ENCODE measurements around the gene ASGR1.
A peak's percentile ranks its signal among the peaks of the same experiment; 100 is the strongest.

ASGR1 gene

DNA sequence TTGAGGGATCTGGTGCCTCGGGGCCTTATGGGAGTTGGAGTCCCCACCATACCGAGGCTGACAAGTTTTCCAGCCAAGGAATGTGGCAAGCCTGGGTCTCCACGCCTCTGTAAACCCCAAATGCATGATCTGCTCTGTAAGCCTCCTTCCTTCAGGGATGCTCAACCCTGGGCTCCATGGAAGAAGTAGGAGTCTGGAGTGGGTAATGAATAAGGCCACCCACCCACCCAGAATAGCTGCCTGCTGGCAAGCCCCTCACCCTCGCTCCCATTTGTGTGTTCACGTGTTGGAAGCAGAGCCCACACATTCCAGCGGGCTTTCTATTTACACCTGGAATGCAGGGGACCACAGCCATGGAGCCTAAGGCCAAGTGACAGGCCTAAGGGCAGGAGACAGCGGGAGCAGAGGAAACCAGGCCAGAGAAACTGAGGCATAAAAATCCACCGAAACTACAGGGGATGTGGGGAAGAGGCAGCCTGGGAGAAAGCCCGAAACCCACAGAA, 36.0 kb upstream of the ASGR1 start:
- CTCF ChIA-PET, result interaction anchor here (1.2 to 2.3 kb wide), 4 partner anchors 8 to 169 kb away, joined by 7 to 12 read pairs (median 9); no protein-coding TSS in a partner anchor
- TF ChIP-seq, protein P1, sequence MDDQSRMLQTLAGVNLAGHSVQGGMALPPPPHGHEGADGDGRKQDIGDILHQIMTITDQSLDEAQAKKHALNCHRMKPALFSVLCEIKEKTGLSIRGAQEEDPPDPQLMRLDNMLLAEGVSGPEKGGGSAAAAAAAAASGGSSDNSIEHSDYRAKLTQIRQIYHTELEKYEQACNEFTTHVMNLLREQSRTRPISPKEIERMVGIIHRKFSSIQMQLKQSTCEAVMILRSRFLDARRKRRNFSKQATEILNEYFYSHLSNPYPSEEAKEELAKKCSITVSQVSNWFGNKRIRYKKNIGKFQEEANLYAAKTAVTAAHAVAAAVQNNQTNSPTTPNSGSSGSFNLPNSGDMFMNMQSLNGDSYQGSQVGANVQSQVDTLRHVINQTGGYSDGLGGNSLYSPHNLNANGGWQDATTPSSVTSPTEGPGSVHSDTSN (CRISPR knock-in tag; IDR thresholded peaks at IDR 0.05), result 0 out of 2 replicates have a peak, but pooled peaks have one; percentile 23
- TF ChIP-seq EGR2 (tag by site-specific recombination; IDR thresholded peaks at IDR 0.05; ENCODE audit: low read depth) (peak; percentile 31; the same call in 1 of the 2 replicates), IKZF3 (tag by site-specific recombination; IDR thresholded peaks at IDR 0.05) (peak; percentile 7; the same call in 1 of the 2 replicates), ZNF24 (tag by site-specific recombination; IDR thresholded peaks at IDR 0.05) (no peak), ZFHX2 (tag by site-specific recombination; conservative IDR thresholded peaks at IDR 0.05) (peak; percentile 38), ZBTB20 (tag by site-specific recombination; IDR thresholded peaks at IDR 0.05) (peak; percentile 96), ZBTB17 (tag by site-specific recombination; IDR thresholded peaks at IDR 0.05) (peak; percentile 70; the same call in 1 of the 2 replicates), ZNF600 (tag by site-specific recombination; IDR thresholded peaks at IDR 0.05) (peak; percentile 44; the same call in 1 of the 2 replicates)
- TF ChIP-seq, protein P2, sequence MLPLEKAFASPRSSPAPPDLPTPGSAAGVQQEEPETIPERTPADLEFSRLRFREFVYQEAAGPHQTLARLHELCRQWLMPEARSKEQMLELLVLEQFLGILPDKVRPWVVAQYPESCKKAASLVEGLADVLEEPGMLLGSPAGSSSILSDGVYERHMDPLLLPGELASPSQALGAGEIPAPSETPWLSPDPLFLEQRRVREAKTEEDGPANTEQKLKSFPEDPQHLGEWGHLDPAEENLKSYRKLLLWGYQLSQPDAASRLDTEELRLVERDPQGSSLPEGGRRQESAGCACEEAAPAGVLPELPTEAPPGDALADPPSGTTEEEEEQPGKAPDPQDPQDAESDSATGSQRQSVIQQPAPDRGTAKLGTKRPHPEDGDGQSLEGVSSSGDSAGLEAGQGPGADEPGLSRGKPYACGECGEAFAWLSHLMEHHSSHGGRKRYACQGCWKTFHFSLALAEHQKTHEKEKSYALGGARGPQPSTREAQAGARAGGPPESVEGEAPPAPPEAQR (tag by site-specific recombination; IDR thresholded peaks at IDR 0.05), result no peak
- Histone ChIP-seq H3K4me1 (ENCODE audit: control insufficient read depth, insufficient read depth, low read length) (peaks cover 11% of the 10 kb centered on the region), H3K36me3 (ENCODE audit: control insufficient read depth in 2 of 2, insufficient read depth in 1 of 2, low read length in 2 of 2) (no peaks in the 10 kb centered on the region), H3K27ac (ENCODE audit: extremely low read depth, low read depth, low read length) (no peak overlapping the region), H3K9me3 (ENCODE audit: control insufficient read depth, insufficient read depth, low read depth, low read length) (no peaks in the 10 kb centered on the region), H3K4me3 (ENCODE audit: low read depth, low read length) (no peak overlapping the region)
- POLR2A ChIA-PET, result interaction anchor here (0.8 to 2.7 kb wide), 8 partner anchors 8 to 642 kb away, joined by 3 to 10 read pairs (median 4); partner anchors contain the start of genes DVL2, GABARAP, NAA38 and PHF23

DNA sequence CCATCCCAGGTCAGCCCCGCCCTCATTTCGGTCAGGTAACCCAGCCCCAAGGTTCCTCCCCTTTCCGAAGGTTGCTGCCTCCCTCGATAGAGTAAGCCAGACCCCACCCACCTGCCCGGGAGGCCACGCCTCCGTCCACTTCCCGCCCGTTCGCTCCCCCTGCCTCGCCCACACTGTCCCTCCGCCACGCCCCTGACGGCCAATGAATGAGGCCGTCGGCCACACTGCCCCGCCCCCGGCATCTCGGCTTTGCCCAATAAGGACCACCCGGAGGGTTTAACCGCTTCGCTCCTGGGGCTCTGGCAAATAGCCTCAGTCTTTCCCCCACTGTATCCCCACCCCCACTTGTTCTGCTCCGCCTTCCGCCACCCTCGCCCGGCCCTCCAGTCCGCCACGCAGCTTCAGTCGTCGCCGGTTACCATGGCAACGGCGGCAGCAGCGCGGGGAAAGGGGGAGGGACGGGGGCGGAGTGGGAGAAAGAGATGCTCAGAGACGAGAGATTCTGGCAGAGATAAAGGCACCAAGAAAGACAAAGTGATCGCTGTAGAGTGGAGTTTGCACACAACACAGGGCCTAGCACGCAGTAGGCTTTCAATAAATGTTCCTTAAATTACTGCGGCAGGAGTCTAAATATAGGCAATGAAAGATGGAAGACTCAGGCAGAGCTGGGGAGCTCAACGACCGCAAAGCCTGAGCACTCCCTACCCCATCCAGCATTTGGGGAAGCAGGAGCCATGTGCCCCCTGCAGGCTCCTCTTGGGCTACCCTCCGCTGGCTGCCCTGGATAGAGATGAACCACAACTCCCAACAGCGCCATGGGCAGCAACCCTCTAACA, 35.3 kb upstream of the ASGR1 start:
- Histone ChIP-seq H3K4me3 (ENCODE audit: low read depth, low read length) (peak overlapping the region; percentile 36), H3K4me1 (ENCODE audit: control insufficient read depth, insufficient read depth, low read length) (peaks cover 11% of the 10 kb centered on the region), H3K27ac (ENCODE audit: extremely low read depth, low read depth, low read length) (no peak overlapping the region), H3K9me3 (ENCODE audit: control insufficient read depth, insufficient read depth, low read depth, low read length) (no peaks in the 10 kb centered on the region), H3K36me3 (ENCODE audit: control insufficient read depth in 2 of 2, insufficient read depth in 1 of 2, low read length in 2 of 2) (no peaks in the 10 kb centered on the region)
- CTCF ChIA-PET, result interaction anchor here (0.5 to 2.3 kb wide), 11 partner anchors 8 to 597 kb away, joined by 3 to 12 read pairs (median 5); no protein-coding TSS in a partner anchor
- POLR2A ChIA-PET, result interaction anchor here (0.6 to 2.7 kb wide), 11 partner anchors 9 to 698 kb away, joined by 3 to 10 read pairs (median 4); partner anchors contain the start of genes DVL2, NAA38, PHF23 and SLC16A13
- TF ChIP-seq OSR2 (tag by site-specific recombination; IDR thresholded peaks at IDR 0.05), result peak; percentile 58
- TF ChIP-seq REPIN1 (tag by site-specific recombination; IDR thresholded peaks at IDR 0.05; ENCODE audit: low read depth), result no peak
- TF ChIP-seq ZNF394 (tag by site-specific recombination; IDR thresholded peaks at IDR 0.05; ENCODE audit: borderline replicate concordance), result 0 out of 2 replicates have a peak, but pooled peaks have one; percentile 13
- no peak for TF ChIP-seq ZNF561 (tag by site-specific recombination; IDR thresholded peaks at IDR 0.05; ENCODE audit: borderline replicate concordance)
- TF ChIP-seq GLIS2 (tag by site-specific recombination; IDR thresholded peaks at IDR 0.05), result peak; percentile 97
- TF ChIP-seq, protein P3, sequence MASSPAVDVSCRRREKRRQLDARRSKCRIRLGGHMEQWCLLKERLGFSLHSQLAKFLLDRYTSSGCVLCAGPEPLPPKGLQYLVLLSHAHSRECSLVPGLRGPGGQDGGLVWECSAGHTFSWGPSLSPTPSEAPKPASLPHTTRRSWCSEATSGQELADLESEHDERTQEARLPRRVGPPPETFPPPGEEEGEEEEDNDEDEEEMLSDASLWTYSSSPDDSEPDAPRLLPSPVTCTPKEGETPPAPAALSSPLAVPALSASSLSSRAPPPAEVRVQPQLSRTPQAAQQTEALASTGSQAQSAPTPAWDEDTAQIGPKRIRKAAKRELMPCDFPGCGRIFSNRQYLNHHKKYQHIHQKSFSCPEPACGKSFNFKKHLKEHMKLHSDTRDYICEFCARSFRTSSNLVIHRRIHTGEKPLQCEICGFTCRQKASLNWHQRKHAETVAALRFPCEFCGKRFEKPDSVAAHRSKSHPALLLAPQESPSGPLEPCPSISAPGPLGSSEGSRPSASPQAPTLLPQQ (tag by site-specific recombination; IDR thresholded peaks at IDR 0.05), result 0 out of 2 replicates have a peak, but pooled peaks have one; percentile 11
- TF ChIP-seq, protein P4, sequence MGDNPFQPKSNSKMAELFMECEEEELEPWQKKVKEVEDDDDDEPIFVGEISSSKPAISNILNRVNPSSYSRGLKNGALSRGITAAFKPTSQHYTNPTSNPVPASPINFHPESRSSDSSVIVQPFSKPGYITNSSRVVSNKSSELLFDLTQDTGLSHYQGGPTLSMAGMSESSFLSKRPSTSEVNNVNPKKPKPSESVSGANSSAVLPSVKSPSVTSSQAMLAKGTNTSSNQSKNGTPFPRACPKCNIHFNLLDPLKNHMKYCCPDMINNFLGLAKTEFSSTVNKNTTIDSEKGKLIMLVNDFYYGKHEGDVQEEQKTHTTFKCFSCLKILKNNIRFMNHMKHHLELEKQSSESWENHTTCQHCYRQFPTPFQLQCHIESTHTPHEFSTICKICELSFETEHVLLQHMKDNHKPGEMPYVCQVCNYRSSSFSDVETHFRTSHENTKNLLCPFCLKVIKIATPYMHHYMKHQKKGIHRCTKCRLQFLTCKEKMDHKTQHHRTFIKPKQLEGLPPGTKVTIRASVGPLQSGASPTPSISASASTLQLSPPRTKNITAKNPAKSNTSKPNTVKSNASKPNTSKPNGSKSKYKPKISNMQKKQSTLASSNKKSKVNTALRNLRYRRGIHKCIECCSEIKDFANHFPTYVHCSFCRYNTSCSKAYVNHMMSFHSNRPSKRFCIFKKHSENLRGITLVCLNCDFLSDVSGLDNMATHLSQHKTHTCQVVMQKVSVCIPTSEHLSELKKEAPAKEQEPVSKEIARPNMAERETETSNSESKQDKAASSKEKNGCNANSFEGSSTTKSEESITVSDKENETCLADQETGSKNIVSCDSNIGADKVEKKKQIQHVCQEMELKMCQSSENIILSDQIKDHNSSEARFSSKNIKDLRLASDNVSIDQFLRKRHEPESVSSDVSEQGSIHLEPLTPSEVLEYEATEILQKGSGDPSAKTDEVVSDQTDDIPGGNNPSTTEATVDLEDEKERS (tag by site-specific recombination; IDR thresholded peaks at IDR 0.05), result peak; percentile 42; the same call in 1 of the 2 replicates
- no peak for TF ChIP-seq ZBTB7A (tag by site-specific recombination; IDR thresholded peaks at IDR 0.05; ENCODE audit: low read depth)
- TF ChIP-seq, protein P5, sequence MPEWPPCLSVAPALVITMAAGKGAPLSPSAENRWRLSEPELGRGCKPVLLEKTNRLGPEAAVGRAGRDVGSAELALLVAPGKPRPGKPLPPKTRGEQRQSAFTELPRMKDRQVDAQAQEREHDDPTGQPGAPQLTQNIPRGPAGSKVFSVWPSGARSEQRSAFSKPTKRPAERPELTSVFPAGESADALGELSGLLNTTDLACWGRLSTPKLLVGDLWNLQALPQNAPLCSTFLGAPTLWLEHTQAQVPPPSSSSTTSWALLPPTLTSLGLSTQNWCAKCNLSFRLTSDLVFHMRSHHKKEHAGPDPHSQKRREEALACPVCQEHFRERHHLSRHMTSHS (tag by site-specific recombination; IDR thresholded peaks at IDR 0.05), result no peak
- no peak for TF ChIP-seq ZNF747 (tag by site-specific recombination; IDR thresholded peaks at IDR 0.05)
- no peak for TF ChIP-seq ZNF473 (tag by site-specific recombination; IDR thresholded peaks at IDR 0.05)
- TF ChIP-seq ZNF501 (tag by site-specific recombination; IDR thresholded peaks at IDR 0.05), result peak; percentile 43; the same call in 1 of the 2 replicates
- TF ChIP-seq KLF16 (tag by site-specific recombination; IDR thresholded peaks at IDR 0.05), result peak; percentile 78
- TF ChIP-seq ZBTB48 (tag by site-specific recombination; IDR thresholded peaks at IDR 0.05), result no peak
- TF ChIP-seq ZNF596 (tag by site-specific recombination; IDR thresholded peaks at IDR 0.05), result no peak
- TF ChIP-seq SALL2 (tag by site-specific recombination; IDR thresholded peaks at IDR 0.05; ENCODE audit: borderline replicate concordance), result no peak

All from HEK293 (cell line).